NCI-H82 treated with DMSO at 0.1 percent for 48 hours (cell line): ENCODE measurements around the gene TMEM218.
"Not testable (repeated sequence)": the region's sequence is repeated elsewhere in the genome, so short reads cannot be mapped to it uniquely, and the experiment has no call there.

Source experiments
- DNase-seq: peaks from one replicate; lab custom pipeline; 2025; ENCODE audit not compliant: unreplicated experiment; lab: John Stamatoyannopoulos, UW

Gene TMEM218

DNA sequence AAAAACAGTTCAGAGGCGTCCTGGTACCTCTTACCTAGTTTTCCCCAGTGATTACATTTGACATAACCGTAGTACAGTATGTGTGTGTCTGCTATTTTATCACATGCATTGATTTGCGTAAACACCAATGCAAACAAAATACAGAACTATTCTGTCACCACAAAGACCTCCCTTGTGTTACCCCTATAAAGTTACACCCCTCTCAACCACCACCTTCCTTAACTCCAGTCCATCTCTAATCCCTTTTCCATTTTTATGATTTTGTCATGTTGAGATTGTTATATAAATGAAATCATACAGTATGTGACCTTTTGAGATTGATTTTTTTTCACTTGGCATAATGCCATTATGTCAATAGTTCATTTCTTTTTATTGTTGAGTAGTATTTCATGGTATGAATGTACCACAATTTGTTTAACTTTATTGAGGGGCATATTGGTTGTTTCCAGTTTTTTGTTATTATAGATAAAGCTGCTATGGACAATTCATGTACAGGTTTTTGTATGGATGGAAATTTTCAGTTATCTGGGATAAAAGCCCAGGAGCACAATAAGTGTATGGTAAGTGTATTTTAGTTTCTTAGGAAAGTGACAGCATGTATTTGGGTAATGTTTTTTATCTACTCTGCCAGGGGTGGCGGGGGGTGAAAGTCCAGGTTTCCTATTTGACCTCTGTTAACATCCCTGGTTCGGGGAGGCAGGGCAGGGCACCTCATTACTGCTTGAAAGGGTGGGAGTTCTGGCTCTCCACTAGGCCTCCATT lies 54.3 kb downstream of the TMEM218 start:
- no peak for DNase-seq

DNA sequence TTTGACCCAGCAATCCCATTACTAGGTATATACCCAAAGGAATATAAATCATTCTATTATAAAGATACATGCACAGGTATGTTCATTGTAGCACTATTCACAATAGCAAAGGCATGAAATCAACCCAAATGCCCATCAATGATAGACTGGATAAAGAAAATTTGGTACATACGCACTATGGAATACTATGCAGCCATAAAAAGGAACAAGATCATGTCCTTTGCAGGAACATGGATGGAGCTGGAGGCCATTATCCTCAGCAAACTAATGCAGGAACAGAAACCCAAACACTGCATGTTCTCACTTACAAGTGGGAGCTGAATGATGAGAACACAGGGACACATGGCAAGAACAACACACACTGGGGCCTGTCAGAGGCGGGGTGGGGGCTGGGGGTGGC lies 55.3 kb downstream of the TMEM218 start:
- not testable (repeated sequence) for DNase-seq

DNA sequence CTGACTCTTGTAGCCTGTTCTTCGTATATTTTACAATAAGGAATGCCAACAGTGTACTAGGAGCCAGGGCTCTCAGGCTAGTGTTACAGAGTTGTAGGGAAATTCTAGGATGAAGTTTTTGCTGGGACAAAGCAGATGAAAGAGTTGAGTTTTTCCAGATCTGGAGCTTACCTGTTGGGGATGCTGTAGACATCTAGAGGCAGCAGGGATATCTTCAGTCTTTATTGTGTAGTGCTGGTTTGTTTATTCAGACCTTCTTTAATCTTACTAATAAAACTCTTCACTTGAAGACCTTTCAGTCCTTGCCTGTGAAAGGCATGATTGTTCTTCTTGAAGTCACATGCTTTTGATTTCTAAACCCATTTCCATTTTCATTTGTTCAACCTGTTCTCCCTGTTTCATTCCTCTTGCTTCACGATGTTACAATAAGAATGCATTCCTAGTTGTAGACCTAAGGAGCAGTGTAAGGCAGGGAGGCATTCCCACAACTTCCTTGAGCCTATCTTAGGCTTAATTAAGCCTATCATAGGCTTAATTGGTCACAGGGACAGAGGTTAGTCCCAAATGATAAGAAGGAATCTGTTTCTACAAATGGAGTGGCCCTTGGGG lies 56.2 kb downstream of the TMEM218 start:
- DNase-seq, result no peak

DNA sequence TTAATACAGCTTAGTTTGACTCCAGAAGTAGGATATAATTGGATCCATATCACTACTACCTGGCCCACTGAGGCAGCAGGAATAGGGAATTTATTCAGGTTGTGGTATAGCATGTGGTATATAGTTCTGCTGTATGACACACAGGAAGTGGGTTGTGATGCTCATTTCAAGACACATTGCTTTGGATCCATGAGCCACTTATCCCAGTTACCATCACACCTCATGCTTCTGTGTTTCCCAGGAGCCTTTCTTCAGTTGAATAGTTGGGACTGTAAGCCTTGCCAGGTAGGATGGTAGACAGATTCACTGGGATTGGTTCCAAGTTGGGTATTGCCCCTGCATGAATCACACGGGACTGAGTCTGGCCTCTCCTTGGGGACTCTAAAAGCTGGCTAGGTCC lies 58.3 kb downstream of the TMEM218 start:
- DNase-seq, result no peak

DNA sequence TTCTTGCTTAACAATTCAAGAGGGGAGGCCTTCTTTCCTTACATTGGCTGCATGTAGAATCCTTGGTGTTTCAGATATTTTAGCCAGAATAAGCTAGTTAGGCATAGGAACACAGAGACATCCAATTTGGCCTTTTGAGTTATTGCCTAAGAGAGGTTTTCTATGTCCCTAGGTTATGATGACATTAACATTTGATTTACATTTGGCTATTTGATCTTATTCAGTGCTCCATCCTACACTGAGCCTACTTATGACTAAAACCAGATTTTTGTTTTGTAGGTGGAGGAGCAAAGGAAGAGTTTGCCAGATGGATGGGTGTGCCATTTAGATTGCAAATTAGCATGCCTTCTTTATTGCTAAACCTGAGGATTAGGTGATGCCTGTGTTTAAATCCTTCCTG lies 59.4 kb downstream of the TMEM218 start:
- no peak for DNase-seq

DNA sequence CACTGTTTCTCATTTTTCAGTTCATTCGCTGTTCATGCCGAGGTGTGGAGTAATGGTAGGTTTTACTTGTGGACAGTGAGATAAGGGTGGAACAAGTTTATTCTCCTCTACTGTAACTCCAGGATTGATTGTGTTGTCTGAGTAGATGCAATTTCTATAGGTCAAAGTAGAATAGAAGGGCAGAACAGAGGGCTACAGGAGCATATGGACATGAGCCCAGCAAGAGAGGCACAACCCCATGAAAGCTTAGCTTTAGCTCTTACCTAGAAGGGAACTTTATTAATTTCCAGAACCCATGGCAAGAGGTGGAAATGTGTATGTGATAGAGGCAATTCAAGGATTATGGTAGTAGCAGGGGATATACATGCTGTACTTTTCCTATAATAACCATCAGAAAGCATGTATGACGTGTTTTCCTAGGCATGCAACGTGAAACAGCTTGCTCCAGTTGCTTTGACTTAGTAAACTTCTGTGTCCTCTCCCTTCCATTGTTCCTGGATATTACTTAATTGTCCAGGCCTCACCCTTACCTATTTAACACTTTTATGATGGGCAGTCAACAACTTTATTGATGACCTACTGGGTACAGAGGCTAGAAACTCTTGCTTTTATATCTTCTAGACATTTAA lies 62.1 kb downstream of the TMEM218 start:
- no peak for DNase-seq
